KMS-11 (cell line): Measurements from ENCODE around the gene PPP1R9B.

Source experiments
- H2AFZ ChIP-seq: fragments of 200-600 bp; sonication (generic); 2 replicates; pipeline ENCODE4 v1.6.1; 2016; ENCODE audit warnings: antibody characterized with exemption, mixed run types, low read depth
- H3K27ac ChIP-seq: fragments of 200-600 bp; sonication (generic); 2 replicates; pipeline ENCODE4 v1.6.1; 2016; ENCODE audit warnings: mild to moderate bottlenecking, mixed run types
- H3K27me3 ChIP-seq: fragments of 200-600 bp; sonication (generic); 2 replicates; pipeline ENCODE4 v1.6.1; 2017; ENCODE audit warnings: mild to moderate bottlenecking, low read depth, mixed run types, moderate library complexity; ENCODE audit not compliant: insufficient read depth
- H3K36me3 ChIP-seq: fragments of 200-600 bp; sonication (generic); 2 replicates; pipeline ENCODE4 v1.6.1; 2017; ENCODE audit warnings: mild to moderate bottlenecking, mixed run types; ENCODE audit not compliant: insufficient read depth
- H3K4me1 ChIP-seq: fragments of 200-600 bp; sonication (generic); 2 replicates; pipeline ENCODE4 v1.6.1; 2016; ENCODE audit warnings: mild to moderate bottlenecking, low read depth, mixed run types; ENCODE audit not compliant: poor library complexity, severe bottlenecking
- H3K4me2 ChIP-seq: fragments of 200-600 bp; sonication (generic); 2 replicates; pipeline ENCODE4 v1.7.0; 2016; ENCODE audit warnings: mild to moderate bottlenecking, mixed run types
- H3K4me3 ChIP-seq: fragments of 200-600 bp; sonication (generic); IDR thresholded peaks from 2 replicates; pipeline ENCODE4 v1.6.1; 2017; ENCODE audit warnings: low read depth, low read length, mixed read lengths; ENCODE audit not compliant: insufficient read depth
- H3K79me2 ChIP-seq: fragments of 200-600 bp; sonication (generic); 2 replicates; pipeline ENCODE4 v1.6.1; 2016; ENCODE audit warnings: low read depth, mixed run types; ENCODE audit not compliant: insufficient read depth
- H3K9ac ChIP-seq: fragments of 200-600 bp; sonication (generic); 2 replicates; pipeline ENCODE4 v1.6.1; 2016; ENCODE audit warnings: mild to moderate bottlenecking, mixed run types
- H4K20me1 ChIP-seq: fragments of 200-600 bp; sonication (generic); 2 replicates; pipeline ENCODE4 v1.6.1; 2016; ENCODE audit warnings: mild to moderate bottlenecking, mixed run types; ENCODE audit not compliant: insufficient read depth
- TF ChIP-seq, protein P1 (sequence below): fragments of 200-600 bp; sonication (generic); conservative IDR thresholded peaks from 2 replicates; pipeline ENCODE4 v1.6.1; 2017; ENCODE audit warnings: low read depth, mild to moderate bottlenecking, antibody characterized with exemption, low read length, moderate library complexity, mixed read lengths

PPP1R9B gene

GRCh38 chr17:50105811-50106210 is 44.7 kb downstream of the PPP1R9B start:
- Histone ChIP-seq H3K79me2 (no peaks in the 10 kb centered on the region), H3K4me3 (no peak overlapping the region), H3K4me1 (no peaks in the 10 kb centered on the region), H3K27ac (no peak overlapping the region), H3K9ac (no peak overlapping the region), H4K20me1 (no peaks in the 10 kb centered on the region), H2AFZ (no peak overlapping the region), H3K4me2 (no peak overlapping the region), H3K36me3 (no peaks in the 10 kb centered on the region), H3K27me3 (no peaks in the 10 kb centered on the region)
- TF ChIP-seq, protein P1, sequence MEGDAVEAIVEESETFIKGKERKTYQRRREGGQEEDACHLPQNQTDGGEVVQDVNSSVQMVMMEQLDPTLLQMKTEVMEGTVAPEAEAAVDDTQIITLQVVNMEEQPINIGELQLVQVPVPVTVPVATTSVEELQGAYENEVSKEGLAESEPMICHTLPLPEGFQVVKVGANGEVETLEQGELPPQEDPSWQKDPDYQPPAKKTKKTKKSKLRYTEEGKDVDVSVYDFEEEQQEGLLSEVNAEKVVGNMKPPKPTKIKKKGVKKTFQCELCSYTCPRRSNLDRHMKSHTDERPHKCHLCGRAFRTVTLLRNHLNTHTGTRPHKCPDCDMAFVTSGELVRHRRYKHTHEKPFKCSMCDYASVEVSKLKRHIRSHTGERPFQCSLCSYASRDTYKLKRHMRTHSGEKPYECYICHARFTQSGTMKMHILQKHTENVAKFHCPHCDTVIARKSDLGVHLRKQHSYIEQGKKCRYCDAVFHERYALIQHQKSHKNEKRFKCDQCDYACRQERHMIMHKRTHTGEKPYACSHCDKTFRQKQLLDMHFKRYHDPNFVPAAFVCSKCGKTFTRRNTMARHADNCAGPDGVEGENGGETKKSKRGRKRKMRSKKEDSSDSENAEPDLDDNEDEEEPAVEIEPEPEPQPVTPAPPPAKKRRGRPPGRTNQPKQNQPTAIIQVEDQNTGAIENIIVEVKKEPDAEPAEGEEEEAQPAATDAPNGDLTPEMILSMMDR = no peak

DNA sequence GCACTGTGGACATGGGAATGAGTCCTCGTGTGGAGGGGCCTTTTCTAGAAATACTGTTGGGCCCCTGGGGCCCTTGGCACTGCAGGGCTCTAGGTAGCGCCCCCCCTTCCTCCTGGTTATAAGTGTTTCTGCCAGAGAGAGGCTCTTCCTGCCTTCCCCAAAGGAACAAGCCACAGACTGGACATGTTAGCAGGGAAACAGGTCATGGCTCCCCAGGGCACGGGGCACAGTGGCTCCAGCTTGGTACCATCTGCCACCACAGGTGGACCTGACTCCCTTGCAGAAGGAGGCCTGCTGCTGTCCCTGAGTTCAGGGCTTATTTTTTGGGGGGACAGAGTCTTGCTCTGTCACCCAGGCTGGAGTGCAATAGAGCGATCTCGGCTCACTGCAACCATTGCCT is 46.5 kb downstream of the PPP1R9B start:
- Histone ChIP-seq H3K4me3 (no peak overlapping the region), H3K9ac (no peak overlapping the region), H4K20me1 (no peaks in the 10 kb centered on the region), H3K27ac (no peak overlapping the region), H3K4me1 (peaks cover 5% of the 10 kb centered on the region), H3K27me3 (no peaks in the 10 kb centered on the region), H3K79me2 (no peaks in the 10 kb centered on the region), H3K36me3 (no peaks in the 10 kb centered on the region), H3K4me2 (no peak overlapping the region), H2AFZ (no peak overlapping the region)
- TF ChIP-seq, protein P1 = no peak

GRCh38 chr17:50103252-50103651 is 47.2 kb downstream of the PPP1R9B start:
- Histone ChIP-seq H3K4me1 (peaks cover 5% of the 10 kb centered on the region), H3K9ac (no peak overlapping the region), H3K79me2 (no peaks in the 10 kb centered on the region), H2AFZ (no peak overlapping the region), H3K27me3 (no peaks in the 10 kb centered on the region), H3K4me2 (no peak overlapping the region), H3K36me3 (no peaks in the 10 kb centered on the region), H4K20me1 (no peaks in the 10 kb centered on the region), H3K27ac (no peak overlapping the region), H3K4me3 (no peak overlapping the region)
- TF ChIP-seq, protein P1 = no peak

DNA sequence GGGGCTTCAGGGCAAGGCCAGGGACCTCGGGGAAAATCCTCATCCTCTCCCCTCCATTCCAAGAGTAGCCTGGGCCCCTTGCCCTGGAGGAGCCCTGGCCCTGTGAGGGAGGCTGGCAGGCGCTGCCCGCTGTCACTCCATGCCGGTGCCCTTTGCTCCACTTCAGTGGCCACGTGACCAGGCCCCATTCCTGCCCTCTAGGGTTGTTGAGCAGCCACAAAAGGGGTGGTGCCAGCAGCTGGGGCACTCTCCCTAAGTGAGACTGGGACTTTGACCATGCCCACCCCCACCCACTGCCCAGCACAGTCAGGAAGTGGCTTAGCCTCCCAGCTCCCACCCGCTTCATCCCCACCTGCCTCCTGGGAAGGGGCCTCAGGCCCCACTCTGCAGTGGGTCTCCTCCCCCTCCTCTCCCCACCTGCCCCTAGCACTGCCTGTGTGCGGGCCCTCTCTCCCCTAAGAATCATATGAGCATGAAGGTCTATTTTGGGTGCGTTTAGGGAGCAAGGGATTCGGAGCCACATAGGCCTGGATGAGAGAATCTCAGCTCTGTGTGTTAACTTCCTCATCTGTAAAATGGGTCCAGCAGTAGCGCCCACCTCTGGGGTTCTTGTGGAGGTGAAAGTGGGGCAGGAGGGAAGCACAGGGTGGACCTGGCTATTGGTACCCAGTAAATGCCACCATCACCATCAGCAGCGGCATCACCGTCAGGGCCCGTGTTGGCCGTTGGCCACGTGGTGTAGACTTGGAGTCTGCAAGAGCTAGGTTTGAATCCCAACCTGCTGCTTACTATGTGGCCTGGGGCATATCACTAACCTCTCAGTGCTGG is 48.1 kb downstream of the PPP1R9B start:
- Histone ChIP-seq H2AFZ (no peak overlapping the region), H3K79me2 (no peaks in the 10 kb centered on the region), H3K9ac (no peak overlapping the region), H3K4me3 (no peak overlapping the region), H3K27ac (no peak overlapping the region), H3K36me3 (no peaks in the 10 kb centered on the region), H3K4me1 (peaks cover 5% of the 10 kb centered on the region), H4K20me1 (no peaks in the 10 kb centered on the region), H3K27me3 (no peaks in the 10 kb centered on the region), H3K4me2 (no peak overlapping the region)
- TF ChIP-seq, protein P1 = no peak
